GM23338 (cell line): Measurements from ENCODE around the gene MAST4. TPM values are rescaled to one million over a fixed set of nuclear protein-coding genes. Genes with fewer than 3 reads are reported as not detected.

ENCODE experiments used
- ATAC-seq: fragments of 200-7000 bp; cut with Tn5 transposase; 3 replicates; pipeline ENCODE4 v1.9.1; 2020
- DNase-seq: peaks from one replicate; pipeline ENCODE4 v3.0.0-alpha.2; 2015; ENCODE audit warnings: low spot score
- H2AFZ ChIP-seq: fragments of 200-600 bp; sonication (generic); 2 replicates; pipeline ENCODE4 v1.8.0; 2016; ENCODE audit warnings: antibody characterized with exemption, mild to moderate bottlenecking, moderate library complexity
- H3F3A ChIP-seq: fragments of 200-600 bp; sonication (generic); replicated peaks from 2 replicates; pipeline ENCODE4 v1.8.0; 2017; ENCODE audit warnings: antibody characterized with exemption, mixed run types, low read depth
- H3K27ac ChIP-seq: fragments of 200-600 bp; sonication (generic); 2 replicates; pipeline ENCODE4 v1.6.1; 2016; ENCODE audit warnings: low read depth
- H3K27me3 ChIP-seq: fragments of 200-600 bp; sonication (generic); 2 replicates; pipeline ENCODE4 v1.8.0; 2016; ENCODE audit warnings: mild to moderate bottlenecking, mixed run types, moderate library complexity; ENCODE audit not compliant: insufficient read depth
- H3K36me3 ChIP-seq: fragments of 200-600 bp; sonication (generic); 2 replicates; pipeline ENCODE4 v1.8.0; 2016; ENCODE audit warnings: mild to moderate bottlenecking; ENCODE audit not compliant: insufficient read depth
- H3K4me1 ChIP-seq: fragments of 200-600 bp; sonication (generic); 2 replicates; pipeline ENCODE4 v1.8.0; 2016; ENCODE audit warnings: mild to moderate bottlenecking, moderate library complexity; ENCODE audit not compliant: insufficient read depth
- H3K4me2 ChIP-seq: fragments of 200-600 bp; sonication (generic); 2 replicates; pipeline ENCODE4 v1.7.1; 2017; ENCODE audit warnings: mixed run types
- H3K4me3 ChIP-seq: fragments of 200-600 bp; sonication (generic); 2 replicates; pipeline ENCODE4 v1.6.1; 2016; ENCODE audit warnings: mixed run types
- H3K79me2 ChIP-seq: fragments of 200-600 bp; sonication (generic); replicated peaks from 2 replicates; pipeline ENCODE4 v1.8.0; 2017; ENCODE audit warnings: mild to moderate bottlenecking; ENCODE audit not compliant: insufficient read depth
- H3K9me2 ChIP-seq: fragments of 200-600 bp; sonication (generic); 2 replicates; pipeline ENCODE4 v1.8.0; 2017; ENCODE audit not compliant: insufficient read depth
- H4K20me1 ChIP-seq: fragments of 200-600 bp; sonication (generic); replicated peaks from 2 replicates; pipeline ENCODE4 v1.8.0; 2017; ENCODE audit warnings: mild to moderate bottlenecking; ENCODE audit not compliant: insufficient read depth
- H3K27ac Mint-ChIP-seq: 2 replicates; pipeline ENCODE4 v1.8.0; 2020; ENCODE audit warnings: inconsistent platforms, mild to moderate bottlenecking, moderate library complexity, mixed read lengths
- H3K27me3 Mint-ChIP-seq: 3 replicates; pipeline ENCODE4 v1.8.0; 2022; ENCODE audit warnings: low read depth, mild to moderate bottlenecking, moderate library complexity, mixed read lengths, inconsistent platforms; ENCODE audit not compliant: insufficient read depth, poor library complexity
- H3K36me3 Mint-ChIP-seq: 3 replicates; pipeline ENCODE4 v1.8.0; 2021; ENCODE audit warnings: low read depth, mild to moderate bottlenecking, inconsistent platforms, moderate library complexity, mixed read lengths
- H3K4me1 Mint-ChIP-seq: 3 replicates; pipeline ENCODE4 v1.8.0; 2020; ENCODE audit warnings: mild to moderate bottlenecking, inconsistent platforms, mixed read lengths
- H3K4me3 Mint-ChIP-seq: 3 replicates; pipeline ENCODE4 v1.8.0; 2021; ENCODE audit warnings: moderate library complexity, mild to moderate bottlenecking, inconsistent platforms, mixed read lengths
- H3K9me3 Mint-ChIP-seq: 3 replicates; pipeline ENCODE4 v1.8.0; 2020; ENCODE audit warnings: moderate library complexity, mild to moderate bottlenecking, inconsistent platforms, mixed read lengths
- CREB1 ChIP-seq: fragments of 250-450 bp; sonication (Bioruptor Pico); IDR thresholded peaks from 2 replicates; pipeline ENCODE4 v1.5.0; 2020; ENCODE audit warnings: low read depth, mild to moderate bottlenecking, moderate library complexity
- EZH2 ChIP-seq: fragments of 200-600 bp; sonication (generic); IDR thresholded peaks from one replicate; pipeline ENCODE4 v1.8.0; 2017; ENCODE audit warnings: antibody characterized with exemption, mild to moderate bottlenecking, low read depth; ENCODE audit not compliant: unreplicated experiment
- EZH2phosphoT487 ChIP-seq: fragments of 200-600 bp; sonication (generic); IDR thresholded peaks from one replicate; pipeline ENCODE4 v1.8.1; 2018; ENCODE audit warnings: antibody characterized with exemption; ENCODE audit not compliant: unreplicated experiment
- NANOG ChIP-seq: IDR thresholded peaks from 2 replicates; pipeline ENCODE4 v1.6.1; 2016; ENCODE audit warnings: antibody characterized with exemption, borderline replicate concordance
- POLR2AphosphoS5 ChIP-seq: IDR thresholded peaks from 2 replicates; pipeline ENCODE4 v1.6.1; 2016; ENCODE audit warnings: antibody characterized with exemption, low read depth
- ZNF114 ChIP-seq: fragments of 250-450 bp; sonication (Bioruptor Pico); IDR thresholded peaks from 2 replicates; pipeline ENCODE4 v1.5.0; 2020; ENCODE audit warnings: mild to moderate bottlenecking, moderate library complexity
- ZNF331 ChIP-seq: fragments of 250-450 bp; sonication (Bioruptor Pico); IDR thresholded peaks from 2 replicates; pipeline ENCODE4 v1.5.0; 2020; ENCODE audit warnings: low read depth, mild to moderate bottlenecking, moderate library complexity
- polyA plus RNA-seq: library from polyadenylated mRNA; unstranded; fragments of >200 nt; fragmentation: Nextera tagmentation; extraction: Ambion mirVana; gene quantifications from 2 replicates; pipeline ENCODE4 v1.2.1, GENCODE V29; 2016
- total RNA-seq: library from RNA; depleted of rRNA; stranded (reverse); fragments of >200 nt; shearing (Covaris generic); gene quantifications from 2 replicates; pipeline ENCODE4 v1.2.3, GENCODE V29; 2014
- TF ChIP-seq, protein P1 (sequence below): IDR thresholded peaks from 2 replicates; pipeline ENCODE4 v1.6.1; 2016; ENCODE audit warnings: antibody characterized with exemption
- TF ChIP-seq, protein P2 (sequence below): IDR thresholded peaks from one replicate; pipeline ENCODE4 v1.6.1; 2018; ENCODE audit warnings: antibody characterized with exemption; ENCODE audit not compliant: unreplicated experiment
- TF ChIP-seq, protein P3 (sequence below), 2 experiments: fragments of 200-600 bp in 1 of 2; sonication (generic) in 1 of 2; conservative IDR thresholded peaks; 2 replicates each; pipeline versions ENCODE4 v1.5.1 to v1.6.1; 2016 to 2017; ENCODE audit warnings: antibody characterized with exemption in 2 of 2, low read depth in 2 of 2, mild to moderate bottlenecking in 2 of 2, moderate library complexity in 1 of 2
- TF ChIP-seq, protein P4 (sequence below): fragments of 250-450 bp; sonication (Bioruptor Pico); IDR thresholded peaks from 2 replicates; pipeline ENCODE4 v1.5.0; 2020; ENCODE audit warnings: mild to moderate bottlenecking, moderate library complexity

The MAST4 gene
- total and polyA plus RNA-seq, 2 experiments from 2014 or later, result 3.6 to 8.5 TPM

DNA sequence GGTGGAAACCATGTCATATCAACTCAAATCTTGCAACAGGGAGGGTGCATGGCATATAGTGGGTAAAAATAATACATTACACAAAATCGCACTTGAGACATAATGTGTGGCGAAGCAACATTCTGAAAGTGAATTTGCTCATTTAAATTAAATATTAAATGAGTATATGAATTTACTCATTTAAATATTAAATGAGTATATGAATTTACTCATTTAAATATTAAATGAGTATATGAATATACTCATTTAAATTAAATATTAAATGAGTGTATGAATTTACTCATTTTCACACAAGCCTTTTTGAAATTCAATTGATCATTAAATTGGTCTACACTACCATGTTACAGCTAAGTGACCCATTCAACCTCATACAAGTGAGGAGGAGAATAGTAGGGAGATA is 10.5 kb downstream of the MAST4 start (continued):
- TF ChIP-seq, protein P1, sequence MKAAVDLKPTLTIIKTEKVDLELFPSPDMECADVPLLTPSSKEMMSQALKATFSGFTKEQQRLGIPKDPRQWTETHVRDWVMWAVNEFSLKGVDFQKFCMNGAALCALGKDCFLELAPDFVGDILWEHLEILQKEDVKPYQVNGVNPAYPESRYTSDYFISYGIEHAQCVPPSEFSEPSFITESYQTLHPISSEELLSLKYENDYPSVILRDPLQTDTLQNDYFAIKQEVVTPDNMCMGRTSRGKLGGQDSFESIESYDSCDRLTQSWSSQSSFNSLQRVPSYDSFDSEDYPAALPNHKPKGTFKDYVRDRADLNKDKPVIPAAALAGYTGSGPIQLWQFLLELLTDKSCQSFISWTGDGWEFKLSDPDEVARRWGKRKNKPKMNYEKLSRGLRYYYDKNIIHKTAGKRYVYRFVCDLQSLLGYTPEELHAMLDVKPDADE, result no peak
- no peak for TF ChIP-seq NANOG
- TF ChIP-seq, protein P2, sequence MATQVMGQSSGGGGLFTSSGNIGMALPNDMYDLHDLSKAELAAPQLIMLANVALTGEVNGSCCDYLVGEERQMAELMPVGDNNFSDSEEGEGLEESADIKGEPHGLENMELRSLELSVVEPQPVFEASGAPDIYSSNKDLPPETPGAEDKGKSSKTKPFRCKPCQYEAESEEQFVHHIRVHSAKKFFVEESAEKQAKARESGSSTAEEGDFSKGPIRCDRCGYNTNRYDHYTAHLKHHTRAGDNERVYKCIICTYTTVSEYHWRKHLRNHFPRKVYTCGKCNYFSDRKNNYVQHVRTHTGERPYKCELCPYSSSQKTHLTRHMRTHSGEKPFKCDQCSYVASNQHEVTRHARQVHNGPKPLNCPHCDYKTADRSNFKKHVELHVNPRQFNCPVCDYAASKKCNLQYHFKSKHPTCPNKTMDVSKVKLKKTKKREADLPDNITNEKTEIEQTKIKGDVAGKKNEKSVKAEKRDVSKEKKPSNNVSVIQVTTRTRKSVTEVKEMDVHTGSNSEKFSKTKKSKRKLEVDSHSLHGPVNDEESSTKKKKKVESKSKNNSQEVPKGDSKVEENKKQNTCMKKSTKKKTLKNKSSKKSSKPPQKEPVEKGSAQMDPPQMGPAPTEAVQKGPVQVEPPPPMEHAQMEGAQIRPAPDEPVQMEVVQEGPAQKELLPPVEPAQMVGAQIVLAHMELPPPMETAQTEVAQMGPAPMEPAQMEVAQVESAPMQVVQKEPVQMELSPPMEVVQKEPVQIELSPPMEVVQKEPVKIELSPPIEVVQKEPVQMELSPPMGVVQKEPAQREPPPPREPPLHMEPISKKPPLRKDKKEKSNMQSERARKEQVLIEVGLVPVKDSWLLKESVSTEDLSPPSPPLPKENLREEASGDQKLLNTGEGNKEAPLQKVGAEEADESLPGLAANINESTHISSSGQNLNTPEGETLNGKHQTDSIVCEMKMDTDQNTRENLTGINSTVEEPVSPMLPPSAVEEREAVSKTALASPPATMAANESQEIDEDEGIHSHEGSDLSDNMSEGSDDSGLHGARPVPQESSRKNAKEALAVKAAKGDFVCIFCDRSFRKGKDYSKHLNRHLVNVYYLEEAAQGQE, result no peak
- no peak for TF ChIP-seq POLR2AphosphoS5
- TF ChIP-seq, protein P3, sequence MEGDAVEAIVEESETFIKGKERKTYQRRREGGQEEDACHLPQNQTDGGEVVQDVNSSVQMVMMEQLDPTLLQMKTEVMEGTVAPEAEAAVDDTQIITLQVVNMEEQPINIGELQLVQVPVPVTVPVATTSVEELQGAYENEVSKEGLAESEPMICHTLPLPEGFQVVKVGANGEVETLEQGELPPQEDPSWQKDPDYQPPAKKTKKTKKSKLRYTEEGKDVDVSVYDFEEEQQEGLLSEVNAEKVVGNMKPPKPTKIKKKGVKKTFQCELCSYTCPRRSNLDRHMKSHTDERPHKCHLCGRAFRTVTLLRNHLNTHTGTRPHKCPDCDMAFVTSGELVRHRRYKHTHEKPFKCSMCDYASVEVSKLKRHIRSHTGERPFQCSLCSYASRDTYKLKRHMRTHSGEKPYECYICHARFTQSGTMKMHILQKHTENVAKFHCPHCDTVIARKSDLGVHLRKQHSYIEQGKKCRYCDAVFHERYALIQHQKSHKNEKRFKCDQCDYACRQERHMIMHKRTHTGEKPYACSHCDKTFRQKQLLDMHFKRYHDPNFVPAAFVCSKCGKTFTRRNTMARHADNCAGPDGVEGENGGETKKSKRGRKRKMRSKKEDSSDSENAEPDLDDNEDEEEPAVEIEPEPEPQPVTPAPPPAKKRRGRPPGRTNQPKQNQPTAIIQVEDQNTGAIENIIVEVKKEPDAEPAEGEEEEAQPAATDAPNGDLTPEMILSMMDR (conservative IDR thresholded peaks at IDR 0.05; ENCODE audit: low read depth in 2 of 2), result no peak
- no peak for TF ChIP-seq EZH2
- no peak for TF ChIP-seq ZNF114 (CRISPR knock-in tag)
- no peak for TF ChIP-seq CREB1 (CRISPR knock-in tag)
- TF ChIP-seq EZH2phosphoT487, result no peak
- TF ChIP-seq ZNF331 (CRISPR knock-in tag), result no peak

DNA sequence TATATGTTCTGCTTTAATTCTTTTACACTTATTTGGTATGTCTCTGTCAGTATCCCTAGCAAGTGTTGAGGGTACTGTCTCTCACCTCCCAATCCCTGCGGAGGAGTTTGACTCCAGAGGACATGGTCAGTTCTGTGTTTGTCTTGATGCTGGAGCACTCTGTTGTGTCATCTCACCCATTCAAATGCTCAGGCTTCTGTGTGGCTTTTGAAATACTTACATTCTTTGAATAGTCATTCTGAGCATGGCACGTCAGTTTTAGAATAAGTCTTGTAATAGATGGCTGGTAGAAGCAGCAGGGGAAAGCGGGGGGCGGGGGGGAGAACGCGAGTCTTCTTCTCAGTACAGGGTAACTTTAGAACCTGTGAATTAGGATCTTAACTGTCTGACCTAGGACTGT is 12.3 kb downstream of the MAST4 start:
- no peak overlapping the region for H3K4me2 ChIP-seq
- no peaks in the 10 kb centered on the region for H4K20me1 ChIP-seq
- H3K4me3 ChIP-seq, result no peak overlapping the region
- H3F3A ChIP-seq, result no peaks in the 10 kb centered on the region
- H3K4me1 ChIP-seq, result no peaks in the 10 kb centered on the region
- no peaks in the 10 kb centered on the region for H3K9me2 ChIP-seq
- H3K27me3 Mint-ChIP-seq, result peaks cover 2% of the 10 kb centered on the region
- ATAC-seq, result no peak
- H2AFZ ChIP-seq, result no peak overlapping the region
- no peaks in the 10 kb centered on the region for H3K9me3 Mint-ChIP-seq
- no peaks in the 10 kb centered on the region for H3K36me3 ChIP-seq
- TF ChIP-seq NANOG (no peak), EZH2 (no peak), ZNF114 (CRISPR knock-in tag) (no peak), POLR2AphosphoS5 (no peak)
- TF ChIP-seq, protein P4, sequence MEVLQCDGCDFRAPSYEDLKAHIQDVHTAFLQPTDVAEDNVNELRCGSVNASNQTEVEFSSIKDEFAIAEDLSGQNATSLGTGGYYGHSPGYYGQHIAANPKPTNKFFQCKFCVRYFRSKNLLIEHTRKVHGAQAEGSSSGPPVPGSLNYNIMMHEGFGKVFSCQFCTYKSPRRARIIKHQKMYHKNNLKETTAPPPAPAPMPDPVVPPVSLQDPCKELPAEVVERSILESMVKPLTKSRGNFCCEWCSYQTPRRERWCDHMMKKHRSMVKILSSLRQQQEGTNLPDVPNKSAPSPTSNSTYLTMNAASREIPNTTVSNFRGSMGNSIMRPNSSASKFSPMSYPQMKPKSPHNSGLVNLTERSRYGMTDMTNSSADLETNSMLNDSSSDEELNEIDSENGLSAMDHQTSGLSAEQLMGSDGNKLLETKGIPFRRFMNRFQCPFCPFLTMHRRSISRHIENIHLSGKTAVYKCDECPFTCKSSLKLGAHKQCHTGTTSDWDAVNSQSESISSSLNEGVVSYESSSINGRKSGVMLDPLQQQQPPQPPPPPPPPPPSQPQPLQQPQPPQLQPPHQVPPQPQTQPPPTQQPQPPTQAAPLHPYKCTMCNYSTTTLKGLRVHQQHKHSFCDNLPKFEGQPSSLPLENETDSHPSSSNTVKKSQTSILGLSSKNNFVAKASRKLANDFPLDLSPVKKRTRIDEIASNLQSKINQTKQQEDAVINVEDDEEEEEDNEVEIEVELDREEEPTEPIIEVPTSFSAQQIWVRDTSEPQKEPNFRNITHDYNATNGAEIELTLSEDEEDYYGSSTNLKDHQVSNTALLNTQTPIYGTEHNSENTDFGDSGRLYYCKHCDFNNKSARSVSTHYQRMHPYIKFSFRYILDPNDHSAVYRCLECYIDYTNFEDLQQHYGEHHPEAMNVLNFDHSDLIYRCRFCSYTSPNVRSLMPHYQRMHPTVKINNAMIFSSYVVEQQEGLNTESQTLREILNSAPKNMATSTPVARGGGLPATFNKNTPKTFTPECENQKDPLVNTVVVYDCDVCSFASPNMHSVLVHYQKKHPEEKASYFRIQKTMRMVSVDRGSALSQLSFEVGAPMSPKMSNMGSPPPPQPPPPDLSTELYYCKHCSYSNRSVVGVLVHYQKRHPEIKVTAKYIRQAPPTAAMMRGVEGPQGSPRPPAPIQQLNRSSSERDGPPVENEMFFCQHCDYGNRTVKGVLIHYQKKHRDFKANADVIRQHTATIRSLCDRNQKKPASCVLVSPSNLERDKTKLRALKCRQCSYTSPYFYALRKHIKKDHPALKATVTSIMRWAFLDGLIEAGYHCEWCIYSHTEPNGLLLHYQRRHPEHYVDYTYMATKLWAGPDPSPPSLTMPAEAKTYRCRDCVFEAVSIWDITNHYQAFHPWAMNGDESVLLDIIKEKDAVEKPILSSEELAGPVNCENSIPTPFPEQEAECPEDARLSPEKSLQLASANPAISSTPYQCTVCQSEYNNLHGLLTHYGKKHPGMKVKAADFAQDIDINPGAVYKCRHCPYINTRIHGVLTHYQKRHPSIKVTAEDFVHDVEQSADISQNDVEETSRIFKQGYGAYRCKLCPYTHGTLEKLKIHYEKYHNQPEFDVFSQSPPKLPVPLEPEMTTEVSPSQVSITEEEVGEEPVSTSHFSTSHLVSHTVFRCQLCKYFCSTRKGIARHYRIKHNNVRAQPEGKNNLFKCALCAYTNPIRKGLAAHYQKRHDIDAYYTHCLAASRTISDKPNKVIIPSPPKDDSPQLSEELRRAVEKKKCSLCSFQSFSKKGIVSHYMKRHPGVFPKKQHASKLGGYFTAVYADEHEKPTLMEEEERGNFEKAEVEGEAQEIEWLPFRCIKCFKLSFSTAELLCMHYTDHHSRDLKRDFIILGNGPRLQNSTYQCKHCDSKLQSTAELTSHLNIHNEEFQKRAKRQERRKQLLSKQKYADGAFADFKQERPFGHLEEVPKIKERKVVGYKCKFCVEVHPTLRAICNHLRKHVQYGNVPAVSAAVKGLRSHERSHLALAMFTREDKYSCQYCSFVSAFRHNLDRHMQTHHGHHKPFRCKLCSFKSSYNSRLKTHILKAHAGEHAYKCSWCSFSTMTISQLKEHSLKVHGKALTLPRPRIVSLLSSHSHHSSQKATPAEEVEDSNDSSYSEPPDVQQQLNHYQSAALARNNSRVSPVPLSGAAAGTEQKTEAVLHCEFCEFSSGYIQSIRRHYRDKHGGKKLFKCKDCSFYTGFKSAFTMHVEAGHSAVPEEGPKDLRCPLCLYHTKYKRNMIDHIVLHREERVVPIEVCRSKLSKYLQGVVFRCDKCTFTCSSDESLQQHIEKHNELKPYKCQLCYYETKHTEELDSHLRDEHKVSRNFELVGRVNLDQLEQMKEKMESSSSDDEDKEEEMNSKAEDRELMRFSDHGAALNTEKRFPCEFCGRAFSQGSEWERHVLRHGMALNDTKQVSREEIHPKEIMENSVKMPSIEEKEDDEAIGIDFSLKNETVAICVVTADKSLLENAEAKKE (CRISPR knock-in tag), result no peak
- no peaks in the 10 kb centered on the region for H3K36me3 Mint-ChIP-seq
- no peak for DNase-seq
- H3K79me2 ChIP-seq, result no peaks in the 10 kb centered on the region
- H3K27ac Mint-ChIP-seq, result peak overlapping the region; percentile 12; the same call in 1 of the 2 replicates
- no peak overlapping the region for H3K27ac ChIP-seq
- no peaks in the 10 kb centered on the region for H3K27me3 ChIP-seq
- peaks cover 5% of the 10 kb centered on the region; the same call in 1 of the 3 replicates for H3K4me1 Mint-ChIP-seq
- H3K4me3 Mint-ChIP-seq, result no peak overlapping the region
